ENCODE data around the gene RBM20.
"Not testable (repeated sequence)": the region's sequence is repeated elsewhere in the genome, so short reads cannot be mapped to it uniquely, and the experiment has no call there.

The RBM20 gene

DNA sequence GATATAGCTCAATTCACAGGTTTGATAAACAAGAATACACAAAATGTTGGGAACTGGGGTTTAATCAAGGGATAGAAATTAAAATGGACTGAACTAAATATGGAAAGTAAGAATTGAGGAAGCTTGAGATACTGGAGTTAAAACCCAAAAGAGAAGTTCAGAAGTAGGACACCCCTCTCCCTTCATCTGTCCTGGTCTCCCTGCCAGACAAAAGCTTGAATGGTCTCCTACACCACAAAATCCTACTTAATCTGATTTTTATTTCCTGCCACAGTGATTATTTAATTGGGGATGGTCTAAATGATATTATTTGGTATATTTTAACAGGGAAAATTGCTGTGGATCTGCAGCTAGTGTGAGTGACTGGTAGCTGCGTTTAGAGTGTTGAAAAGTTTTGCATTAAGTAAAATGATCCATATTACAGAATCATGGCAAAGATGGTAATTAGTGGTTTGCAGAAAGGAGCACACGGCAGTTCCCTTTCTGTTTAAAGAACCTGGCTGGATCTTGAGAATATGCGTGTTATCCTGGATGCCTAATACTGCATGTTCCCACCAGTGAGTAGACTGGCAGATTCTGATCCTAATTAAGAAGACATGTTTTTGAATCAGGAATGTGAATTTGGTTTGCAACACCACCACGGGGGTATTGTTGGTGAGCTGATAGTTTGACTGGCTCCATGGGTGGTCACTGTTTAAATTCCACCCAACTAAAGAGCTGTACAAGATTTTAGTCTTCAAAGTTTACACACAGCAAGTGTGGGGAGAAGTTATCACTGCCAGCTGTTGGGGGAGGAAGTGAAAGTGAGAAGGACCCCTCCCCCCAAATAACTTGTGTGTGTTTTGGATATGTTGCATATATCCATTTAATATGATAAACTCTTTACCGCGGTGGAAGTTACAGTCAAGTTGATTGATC is 5.5 kb downstream of the RBM20 start:
- no peak for DNase-seq

DNA sequence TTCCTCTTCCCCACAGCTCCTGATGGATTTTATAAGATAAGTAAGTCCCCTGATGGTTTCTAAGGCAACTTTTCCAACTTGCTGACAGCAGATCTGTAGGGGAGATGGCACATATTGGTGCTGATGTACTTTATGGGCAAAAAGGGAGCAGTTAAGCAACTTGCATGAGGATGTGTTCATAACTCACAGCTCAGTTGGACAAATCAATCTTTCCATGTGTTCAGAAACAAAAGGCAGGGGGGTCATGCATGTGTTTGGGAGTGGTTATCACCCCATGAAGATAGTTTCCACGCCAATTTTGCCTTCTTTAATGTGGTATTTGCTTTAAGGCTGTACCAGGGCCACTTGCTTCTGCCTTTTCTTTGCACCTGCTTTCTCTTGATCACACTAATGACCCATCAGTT is 6.1 kb downstream of the RBM20 start:
- no peak for DNase-seq

DNA sequence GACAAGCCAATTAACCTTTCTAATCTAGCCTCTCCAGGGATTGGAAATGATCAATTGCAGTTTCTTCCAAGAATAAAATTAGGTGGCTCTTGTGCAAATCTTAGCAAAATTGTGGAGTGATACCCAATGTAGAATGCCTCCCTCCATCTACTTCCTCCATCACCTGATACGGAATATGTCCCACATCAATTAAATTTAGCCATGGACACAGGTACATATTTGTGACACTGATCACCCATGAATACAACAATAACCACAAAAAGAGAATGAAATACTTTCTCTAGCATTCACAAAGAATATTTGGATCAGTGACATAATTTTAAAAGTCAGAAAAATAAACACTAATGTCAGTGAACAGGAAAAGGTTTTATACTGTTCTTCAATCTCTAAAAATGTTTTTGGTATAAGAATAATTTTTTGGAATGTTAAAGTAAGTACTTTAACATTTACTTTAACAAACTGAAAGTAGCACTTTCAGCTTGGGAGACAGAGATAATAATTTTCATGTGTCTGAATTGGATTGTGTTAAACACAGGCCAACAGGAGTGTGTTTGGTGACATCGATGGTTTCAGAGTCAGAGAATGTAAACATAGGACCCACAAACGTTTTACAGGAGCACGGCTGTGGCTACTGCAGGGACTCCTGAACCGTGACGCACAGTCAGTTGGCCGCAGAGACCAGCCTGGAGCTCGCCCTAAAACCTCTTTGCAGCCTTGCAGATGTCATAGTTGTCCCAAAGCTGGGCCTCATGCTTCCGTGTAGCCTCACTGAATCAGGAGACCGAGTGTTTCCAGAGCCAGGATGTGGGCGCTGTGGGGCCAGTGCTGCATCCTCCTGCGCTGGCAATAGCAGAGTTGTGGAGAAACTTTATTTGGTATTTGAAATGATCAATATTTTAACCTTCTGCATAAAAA is 7.2 kb downstream of the RBM20 start:
- DNase-seq: no peak

DNA sequence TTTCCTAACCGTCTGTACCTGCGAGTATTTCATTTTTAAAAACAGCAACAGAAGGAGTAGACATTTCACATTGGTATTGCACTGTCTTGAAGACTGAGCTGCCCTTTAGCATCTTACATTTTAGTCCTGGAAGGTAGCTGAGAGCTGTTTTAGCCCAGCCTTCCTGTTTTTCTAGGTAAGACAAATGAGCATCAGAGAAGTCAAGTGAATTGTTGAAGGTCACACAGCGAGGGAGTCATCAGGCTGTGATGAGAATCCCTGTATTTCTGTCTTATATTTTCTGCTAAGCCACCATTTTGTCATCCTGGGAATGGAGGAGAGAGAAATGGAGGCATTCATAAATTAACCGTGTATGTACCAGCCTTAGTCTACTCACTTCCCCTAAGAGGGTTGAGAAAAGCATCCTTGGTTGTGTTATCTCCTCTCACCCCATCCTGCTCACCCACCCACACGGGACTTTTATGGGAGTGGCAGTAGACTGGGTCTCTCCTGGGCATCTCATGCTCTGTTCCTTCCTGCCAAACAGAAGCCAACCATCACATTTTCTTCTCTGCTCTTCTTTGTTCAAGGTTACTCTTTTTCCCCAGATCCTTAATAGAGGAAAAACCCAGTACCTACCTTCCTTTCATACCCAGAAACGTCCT is 8.5 kb downstream of the RBM20 start:
- no peak for DNase-seq

DNA sequence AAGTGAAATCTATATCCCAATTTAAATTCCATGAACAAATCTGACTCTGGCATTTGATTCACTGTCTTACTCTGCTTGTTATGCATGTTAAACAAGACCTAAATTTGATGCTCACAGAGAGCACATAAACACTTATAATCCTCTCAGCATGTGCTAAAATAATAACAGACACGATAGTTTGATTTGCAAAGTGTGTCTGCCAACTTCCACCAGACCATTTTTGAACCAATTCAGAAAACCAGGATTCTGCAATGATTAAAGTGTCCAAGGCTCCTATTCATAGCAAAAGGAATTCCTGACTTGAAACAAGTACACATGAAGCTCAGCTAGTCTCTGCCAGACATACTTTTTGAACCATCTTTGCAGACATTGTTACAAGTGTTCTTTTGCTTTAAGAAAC is 11.2 kb downstream of the RBM20 start:
- DNase-seq: no peak

DNA sequence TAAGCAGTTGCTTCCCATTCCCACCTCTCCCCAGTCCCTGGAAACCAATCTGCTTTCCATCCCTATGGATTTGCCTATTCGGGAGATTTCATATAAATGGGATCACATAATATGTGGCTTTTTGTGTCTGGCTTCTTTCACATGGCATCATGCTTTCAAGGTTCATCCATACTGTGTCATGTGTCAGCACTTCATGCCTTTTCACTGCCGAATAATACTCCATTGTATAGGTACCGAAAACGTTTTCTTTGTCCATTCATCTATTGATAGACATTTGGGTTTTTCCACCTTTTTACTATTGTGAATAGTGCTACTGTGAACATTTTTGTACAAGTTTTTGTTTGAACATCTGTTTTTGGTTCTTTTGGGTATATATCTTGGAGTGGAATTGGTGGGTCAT is 12.5 kb downstream of the RBM20 start:
- DNase-seq: no peak

DNA sequence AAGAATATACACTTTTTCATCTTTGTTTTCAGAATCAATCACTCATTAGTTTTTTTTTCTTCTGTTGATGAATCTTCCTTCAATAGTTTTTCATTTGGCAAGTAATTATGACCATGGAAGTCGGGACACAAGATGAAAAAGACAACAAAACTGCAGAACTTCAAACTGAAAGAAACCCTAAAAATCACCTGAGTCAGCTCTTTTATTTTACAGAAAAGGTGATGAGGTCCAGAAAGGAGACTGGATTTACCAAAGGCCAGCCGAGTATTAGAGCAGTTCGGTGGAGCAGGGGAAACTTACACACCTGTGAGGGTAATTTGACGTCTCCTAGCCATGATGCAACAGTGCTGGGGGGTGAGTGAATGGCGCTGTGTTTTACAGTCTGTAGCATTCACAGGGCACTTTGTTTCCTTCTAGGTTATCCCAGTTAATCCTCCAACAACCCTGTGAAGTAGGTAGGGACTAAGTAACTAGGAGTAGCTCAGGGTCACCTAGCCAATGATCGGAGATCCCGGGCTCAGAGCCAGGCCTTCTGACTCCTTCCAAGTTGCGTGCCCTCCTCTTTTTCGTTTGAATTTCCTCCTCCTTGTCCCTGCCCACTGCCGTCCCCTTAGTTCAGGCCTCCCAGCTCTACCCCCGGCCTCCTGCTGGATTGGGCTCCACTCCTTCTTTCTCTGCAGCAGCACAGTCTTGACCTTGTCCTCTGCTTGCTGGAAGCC is 14.0 kb downstream of the RBM20 start:
- DNase-seq: no peak

DNA sequence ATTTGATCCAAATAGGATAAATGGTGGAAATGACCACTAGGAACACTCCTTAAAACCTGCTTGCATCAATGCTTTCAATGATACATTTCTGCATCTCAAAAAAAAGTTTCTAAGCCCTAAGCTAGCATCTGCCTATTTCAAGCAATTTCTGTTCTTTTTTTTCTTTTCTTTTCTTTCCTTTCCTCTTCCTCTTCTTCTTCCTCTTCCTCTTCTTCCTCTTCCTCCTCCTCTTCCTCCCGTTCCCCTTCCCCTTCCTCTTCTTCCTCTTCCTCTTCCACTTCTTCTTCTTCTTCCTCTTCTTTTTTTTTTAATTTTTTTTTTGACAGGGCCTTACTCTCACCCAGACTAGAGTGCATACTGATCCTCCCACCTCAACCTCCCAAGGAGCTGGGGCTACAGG is 15.4 kb downstream of the RBM20 start:
- no peak for DNase-seq

DNA sequence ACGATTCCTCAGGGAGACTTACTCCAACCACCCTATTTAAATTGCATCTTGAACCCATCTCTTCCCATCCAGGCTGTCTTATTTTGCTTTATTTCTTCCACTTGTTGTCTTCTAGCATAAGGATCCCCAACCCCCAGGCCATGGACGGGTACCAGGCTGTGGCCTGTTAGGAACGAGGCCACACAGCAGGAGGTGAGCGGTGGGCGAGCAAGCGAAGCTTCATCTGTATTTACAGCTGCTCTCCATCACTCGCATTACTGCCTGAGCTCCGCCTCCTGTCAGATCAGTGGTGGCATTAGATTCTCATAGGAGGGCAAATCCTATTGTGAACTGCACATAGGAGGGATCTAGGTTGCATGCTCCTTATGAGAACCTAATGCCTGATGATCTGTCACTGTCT is 16.2 kb downstream of the RBM20 start:
- DNase-seq: not testable (repeated sequence)

DNA sequence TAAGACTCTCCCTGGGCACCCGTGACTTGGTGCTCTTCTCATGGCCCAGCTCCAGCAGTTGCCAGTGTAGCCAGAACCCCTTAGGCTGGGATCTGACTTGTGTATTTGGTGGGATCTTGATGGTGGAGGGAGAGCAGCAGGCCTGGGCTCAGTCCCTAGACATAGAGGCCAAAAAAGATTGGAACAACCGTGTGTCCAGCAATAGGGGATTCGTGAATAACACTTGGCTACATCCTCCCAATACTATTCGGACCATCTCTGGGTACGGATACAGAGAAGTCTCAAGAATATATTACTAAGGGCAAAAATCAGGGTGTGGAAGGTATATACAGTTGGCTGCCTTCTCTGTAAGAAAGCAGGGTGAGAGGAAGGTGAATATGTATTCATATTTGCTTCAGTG is 17.2 kb downstream of the RBM20 start:
- no peak for DNase-seq

DNA sequence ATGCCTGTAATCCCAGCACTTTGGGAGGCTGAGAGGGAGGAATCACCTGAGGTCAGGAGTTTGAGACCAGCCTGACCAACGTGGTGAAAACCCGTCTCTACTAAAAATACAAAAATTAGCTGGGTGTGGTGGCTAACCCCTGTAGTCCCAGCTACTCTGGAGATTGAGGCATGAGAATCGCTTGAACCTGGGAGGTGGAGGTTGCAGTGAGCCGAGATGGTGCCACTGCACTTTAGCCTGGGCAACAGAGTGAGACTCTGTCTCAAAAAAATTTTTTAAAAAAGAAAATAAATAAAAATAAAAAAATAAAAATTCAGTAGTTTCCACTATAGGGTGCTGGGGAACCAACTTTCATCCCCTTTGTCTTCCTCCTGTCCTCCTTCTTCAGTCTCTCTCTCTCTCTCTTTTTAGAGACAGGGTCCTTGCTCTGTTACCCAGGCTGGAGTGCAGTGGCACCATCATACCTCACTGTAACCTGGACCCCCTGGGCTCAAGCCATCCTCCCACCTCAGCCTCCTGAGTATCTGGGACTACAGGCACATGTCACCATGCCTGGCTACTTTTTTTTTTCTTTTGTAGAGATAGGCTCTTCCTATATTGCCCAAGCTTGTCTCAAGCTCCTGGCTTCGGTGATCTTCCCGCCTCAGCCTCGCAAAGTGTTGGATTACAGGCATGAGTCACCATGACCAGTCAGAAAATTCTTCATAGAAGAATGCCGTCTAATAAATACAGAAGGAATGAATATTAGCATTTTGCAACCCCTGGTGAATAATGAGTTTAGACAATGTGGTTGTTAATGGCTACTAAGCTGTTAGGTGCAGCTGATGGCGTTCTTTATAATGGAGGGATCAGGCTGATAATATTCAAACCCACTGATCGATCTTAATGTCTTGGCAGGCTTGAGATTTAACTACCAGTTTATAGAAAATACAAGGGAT is 20.6 kb downstream of the RBM20 start:
- DNase-seq: no peak

DNA sequence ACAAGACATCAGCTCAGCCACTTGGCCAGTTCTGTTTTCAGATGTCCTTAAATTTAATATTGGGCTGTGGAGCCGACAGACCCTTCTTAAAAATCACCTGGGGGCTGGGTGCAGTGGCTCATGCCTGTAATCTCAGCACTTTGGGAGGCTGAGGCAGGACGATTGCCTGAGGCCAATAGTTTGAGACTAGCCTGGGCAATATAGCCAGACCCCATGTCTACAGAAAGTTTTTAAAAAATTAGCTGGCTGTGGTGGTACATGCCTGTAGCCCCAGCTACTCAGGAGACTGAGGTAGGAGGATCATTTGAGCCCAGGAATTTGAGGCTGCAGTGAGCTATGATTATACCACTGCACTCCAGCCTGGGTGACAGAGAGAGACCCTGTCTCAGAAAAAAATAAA is 22.1 kb downstream of the RBM20 start:
- DNase-seq: not testable (repeated sequence)

DNA sequence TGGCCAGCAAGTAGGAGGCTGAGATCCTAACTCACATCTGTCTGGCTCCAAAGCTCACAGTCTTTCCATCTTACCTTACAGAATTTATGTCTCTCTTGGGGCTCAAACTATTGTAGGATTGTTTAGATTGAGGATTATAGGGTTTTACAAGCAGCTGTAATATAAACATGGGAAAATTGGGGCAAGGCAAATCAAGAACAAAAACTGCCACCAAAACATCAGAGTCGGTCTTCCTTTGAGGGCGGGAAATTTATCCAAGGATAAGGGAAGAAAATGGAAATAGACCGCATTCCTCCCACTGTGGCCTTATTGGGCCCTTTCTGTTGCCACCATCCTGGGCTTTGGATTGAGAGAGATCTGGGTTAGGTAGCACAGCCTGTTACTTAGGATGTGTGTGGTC is 22.5 kb downstream of the RBM20 start:
- no peak for DNase-seq

DNA sequence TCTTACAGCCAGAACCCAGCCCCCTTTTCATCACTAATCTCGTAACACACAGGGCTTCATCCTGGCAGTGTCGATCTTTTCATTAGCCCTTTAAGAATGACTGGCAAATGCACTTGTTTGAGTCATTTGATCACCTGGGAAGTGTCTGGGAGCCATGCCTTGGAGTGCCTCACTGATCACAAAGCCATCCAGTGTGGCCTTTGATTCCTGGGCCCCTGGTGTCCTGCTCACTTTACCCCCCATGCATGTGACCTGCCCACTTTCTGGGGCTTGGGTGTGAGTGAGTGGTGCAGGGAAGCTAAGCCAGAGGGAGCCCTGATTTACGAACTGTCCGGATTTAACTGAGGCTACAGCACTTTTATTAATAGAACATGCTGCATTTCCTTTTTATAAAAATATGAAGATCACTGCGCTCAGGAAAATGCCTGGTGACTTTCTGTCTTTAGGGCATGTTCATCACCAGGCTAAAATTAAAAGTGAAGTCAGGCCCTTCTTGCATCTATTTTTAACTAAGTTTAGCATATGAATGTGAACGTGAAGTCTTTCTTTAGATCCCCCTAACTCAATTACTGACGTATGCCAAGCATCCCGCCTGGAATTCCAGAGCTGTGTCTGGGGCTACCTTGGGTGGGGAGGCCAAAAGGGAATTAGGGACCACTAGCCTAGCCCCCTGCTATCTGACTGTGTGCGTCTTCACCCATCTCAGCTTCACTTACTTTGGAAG is 23.6 kb downstream of the RBM20 start:
- DNase-seq: no peak

DNA sequence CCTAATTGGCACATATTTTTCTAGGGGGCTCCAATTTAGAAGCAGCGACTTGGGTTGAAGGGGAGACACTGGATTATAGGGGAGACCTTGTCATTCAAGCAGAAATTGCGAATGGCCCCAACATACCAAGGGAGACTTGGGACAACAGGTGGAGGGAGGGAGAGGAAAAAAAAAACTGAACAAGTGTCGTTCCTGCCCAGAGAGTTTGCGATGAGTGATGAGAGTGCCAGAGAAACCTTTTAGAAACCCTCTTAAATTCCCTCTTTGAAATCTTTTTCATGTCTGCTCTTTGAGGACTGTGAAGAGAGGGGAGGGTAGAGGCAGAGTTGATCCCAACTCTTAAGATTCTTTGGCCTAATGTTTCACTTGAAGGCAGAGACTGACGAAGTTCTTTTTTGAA is 24.3 kb downstream of the RBM20 start:
- DNase-seq: no peak

DNA sequence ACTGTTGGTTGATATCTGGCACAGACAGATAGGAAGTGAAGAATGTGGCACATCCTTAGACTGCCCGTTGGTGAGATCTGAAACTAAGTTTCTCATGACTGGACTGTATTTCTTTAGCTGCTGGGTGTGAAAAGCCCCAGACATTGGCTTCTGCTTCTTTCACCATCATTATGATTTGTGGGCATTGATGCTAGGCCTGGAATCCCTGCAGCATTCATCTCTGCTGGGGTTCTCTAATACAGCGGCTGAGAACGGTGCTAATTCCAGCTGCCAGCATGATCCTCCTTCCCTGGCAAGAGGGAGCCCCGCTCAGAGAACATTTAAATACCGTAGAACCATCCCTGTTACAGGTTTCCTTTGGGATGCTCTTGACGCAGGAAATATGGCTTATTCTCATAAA is 26.2 kb downstream of the RBM20 start:
- no peak for DNase-seq

DNA sequence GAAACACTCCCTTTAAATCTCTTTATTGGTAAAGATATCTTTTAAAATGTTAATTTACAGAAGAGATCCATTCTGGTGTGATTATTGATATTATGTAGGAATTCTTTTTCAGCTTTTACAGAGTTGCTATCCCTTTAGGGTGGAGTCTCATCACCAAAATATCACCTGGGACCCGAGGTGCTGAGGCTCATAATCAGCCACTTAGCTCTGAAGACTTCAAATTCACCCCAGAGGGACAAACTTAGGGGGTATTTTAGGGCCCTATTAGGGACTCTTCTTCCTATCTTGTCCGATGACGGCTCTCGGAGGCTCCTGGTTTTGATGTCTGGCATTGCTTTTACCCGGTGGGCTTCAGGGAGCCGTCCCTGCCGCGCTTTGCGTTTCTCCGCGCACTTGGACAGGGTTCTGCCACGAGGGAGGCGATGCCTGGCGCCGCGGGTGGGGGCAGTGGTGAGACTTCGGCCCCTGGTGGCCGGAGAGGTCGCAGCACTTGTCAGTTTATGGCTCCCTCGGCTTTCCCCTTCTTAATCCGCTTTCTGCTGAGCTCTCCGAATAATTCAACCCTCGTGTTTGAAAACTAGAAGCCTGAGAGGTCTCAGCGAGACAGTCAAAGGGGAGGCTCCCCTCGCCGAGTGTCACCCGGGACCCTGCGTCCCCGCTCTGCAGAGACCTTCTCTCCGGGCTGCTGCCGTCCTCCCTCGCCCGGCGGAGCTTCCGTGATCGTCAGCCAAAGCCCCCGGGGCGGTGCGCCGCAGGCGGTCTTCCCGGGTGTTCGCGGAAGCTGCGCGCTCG is 27.8 kb downstream of the RBM20 start:
- peak; percentile 5 for DNase-seq

DNA sequence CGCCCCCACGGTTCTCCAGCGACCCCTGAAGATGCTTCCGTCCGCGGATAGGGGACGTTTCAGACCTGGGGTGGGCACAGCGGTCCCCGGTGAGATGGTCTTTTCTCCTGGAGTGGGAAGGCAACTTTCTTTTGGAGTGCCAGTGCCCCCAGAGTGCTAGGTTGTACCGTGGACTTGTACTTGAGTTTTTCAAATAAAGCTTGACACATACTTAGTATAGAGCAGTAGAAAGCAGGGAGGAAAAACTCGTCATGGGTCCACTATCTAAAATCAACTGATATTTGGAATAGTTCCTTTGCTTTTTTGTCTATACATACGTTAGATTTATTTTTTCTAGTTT is 28.4 kb downstream of the RBM20 start:
- DNase-seq: no peak

DNA sequence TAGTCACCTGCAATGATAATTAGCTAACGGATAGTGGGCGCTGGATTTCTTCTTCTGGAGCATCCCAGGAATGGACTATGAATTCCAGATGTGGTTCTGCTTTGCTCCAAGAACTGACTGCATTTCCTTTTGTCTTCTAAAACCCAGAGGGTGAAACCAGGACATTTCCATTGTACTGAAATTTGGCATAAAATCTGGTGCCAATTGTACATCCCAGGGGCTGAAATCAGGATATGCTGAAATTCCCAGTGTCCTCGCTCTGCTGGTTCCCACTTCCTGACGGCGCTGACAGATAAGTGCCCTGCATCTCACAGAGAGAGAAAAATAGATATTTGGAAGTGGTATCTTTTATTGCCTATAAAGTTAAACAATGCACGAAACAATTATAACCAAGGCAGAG is 31.9 kb downstream of the RBM20 start:
- DNase-seq: no peak

Data from NCI-H1694 treated with DMSO at 0.1 percent for 48 hours (cell line).